NB4 (cell line): ENCODE data around the gene C1orf52.

Source experiments
- MAX ChIP-seq: IDR thresholded peaks from 2 replicates; pipeline ENCODE4 v1.6.1; 2011; ENCODE audit warnings: low read depth, low read length
- POLR2A ChIP-seq: IDR thresholded peaks from 2 replicates; pipeline ENCODE4 v1.6.1; 2011; ENCODE audit warnings: mild to moderate bottlenecking; ENCODE audit not compliant: insufficient read length; ENCODE audit errors: extremely low read depth
- TF ChIP-seq, protein P1 (sequence below): IDR thresholded peaks from one replicate; pipeline ENCODE4 v1.5.1; 2012; ENCODE audit warnings: low read depth, low read length

DNA sequence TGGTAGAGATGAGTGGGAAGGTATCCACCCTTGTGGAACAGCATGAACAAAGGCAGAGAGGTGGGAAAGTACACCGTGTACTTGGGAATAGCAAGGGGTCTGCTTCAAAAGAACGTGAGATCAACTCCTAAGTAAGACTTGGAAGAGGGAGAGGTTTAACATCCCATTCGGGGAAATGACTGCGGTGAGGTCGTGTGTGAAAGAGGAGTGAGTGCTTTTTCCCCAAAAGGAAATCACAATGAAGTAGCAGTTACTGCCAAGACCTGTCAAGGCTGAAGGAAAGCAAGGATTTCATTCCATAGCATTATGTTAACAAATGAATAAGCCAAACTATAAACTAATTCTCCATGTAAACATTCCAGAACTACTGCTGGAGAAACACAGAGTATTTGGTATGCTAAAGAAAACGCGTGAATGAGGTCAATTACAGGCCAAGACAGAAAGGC is 38.7 kb downstream of the C1orf52 start:
- TF ChIP-seq, protein P1, sequence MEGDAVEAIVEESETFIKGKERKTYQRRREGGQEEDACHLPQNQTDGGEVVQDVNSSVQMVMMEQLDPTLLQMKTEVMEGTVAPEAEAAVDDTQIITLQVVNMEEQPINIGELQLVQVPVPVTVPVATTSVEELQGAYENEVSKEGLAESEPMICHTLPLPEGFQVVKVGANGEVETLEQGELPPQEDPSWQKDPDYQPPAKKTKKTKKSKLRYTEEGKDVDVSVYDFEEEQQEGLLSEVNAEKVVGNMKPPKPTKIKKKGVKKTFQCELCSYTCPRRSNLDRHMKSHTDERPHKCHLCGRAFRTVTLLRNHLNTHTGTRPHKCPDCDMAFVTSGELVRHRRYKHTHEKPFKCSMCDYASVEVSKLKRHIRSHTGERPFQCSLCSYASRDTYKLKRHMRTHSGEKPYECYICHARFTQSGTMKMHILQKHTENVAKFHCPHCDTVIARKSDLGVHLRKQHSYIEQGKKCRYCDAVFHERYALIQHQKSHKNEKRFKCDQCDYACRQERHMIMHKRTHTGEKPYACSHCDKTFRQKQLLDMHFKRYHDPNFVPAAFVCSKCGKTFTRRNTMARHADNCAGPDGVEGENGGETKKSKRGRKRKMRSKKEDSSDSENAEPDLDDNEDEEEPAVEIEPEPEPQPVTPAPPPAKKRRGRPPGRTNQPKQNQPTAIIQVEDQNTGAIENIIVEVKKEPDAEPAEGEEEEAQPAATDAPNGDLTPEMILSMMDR, result no peak
- TF ChIP-seq POLR2A (no peak), MAX (no peak)
